ENCODE measurements around the gene EIF5.

EIF5 gene

GRCh38 chr14:103333754-103334643, at the start of gene EIF5:
TSS of gene EIF5 (plus strand) at chr14:103334237. CDS start at chr14:103335861, 1,624 bp downstream.
- DNase-seq: peak; percentile 97 to 99 (median 98)

DNA sequence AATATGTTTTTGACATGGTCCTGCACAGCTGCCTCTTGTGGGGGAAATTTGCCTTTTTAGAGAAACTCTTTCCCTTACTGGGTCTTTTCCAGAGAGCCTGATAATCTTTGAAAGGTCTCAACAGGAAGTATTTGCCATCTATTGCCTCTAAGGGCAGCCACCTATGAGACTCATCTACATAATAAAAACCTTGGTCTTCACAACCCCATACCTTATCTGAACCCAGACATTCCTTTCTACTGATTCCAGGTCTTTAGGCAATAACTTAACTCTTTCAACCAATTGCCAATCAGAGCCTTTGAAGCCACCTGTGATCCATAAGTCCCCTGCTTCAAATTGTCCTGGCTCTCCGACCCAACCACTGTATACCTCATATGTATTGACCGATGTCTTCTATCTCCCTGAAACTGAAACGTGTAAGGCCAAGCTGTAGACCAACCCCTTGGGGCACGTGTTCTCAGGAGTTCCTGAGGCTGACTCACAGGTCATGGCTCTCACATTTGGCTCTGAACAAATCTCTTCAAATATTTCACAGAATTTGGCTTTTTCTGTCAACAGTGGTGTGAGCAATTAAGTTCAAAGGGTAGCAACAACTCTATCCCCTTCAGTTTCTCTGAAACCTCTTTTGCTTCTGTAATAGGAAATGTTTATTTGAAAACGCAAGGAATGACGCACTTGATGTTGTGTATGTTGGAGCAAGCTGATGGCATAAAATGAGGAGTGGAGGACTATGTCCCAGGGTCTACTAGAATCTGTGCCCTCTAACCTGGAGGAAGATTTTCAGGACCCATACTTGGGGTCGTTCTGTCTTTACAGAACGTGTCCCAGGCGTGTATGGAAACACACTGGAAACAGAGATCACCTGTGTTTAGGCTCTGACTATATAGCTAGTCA, 49.2 kb upstream of the EIF5 start:
- DNase-seq: no peak

GRCh38 chr14:103286460-103286859, 47.6 kb upstream of the EIF5 start:
- no peak for DNase-seq

DNA sequence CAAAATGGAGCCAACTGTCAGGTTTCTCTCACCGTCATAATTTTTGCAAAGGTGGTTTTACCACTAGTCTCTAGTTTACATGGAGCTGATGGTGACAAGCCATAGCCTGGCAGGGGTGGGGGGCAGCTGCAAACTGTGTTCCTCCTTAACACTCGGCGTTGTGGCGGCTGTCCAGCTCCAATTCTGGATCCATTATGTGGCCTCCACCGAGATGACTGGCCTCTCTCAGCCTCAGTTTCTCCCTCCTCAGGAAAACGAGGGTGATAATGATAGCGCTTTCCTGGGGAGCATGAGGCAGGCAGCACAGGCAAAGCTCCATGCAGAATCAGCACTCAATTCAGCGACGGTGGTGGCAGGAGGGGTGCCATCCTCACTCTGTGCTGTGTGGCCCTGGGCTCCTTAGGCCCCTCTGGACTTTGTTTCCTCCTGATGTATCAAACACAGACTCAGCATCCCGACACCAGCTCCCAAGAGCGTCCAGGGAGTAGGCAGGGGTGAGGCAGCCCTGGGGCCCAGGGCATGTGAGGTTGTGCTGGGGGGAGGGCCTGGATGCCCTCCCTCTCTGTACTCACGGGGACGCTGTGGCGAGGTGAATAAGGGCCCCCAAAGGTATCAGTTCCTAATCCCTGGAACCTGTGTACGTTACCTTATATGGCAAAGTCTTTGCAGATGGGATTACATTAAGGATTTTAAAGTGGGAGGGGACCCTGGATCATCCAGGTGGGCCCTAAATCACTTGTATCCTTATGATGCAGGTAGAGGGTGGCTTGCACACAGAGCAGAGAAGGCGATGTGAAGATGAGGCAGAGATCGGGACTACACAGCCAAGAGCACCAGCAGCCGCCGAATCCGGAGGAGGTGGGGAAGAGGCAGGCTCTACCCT, 46.8 kb upstream of the EIF5 start:
- DNase-seq: no peak

- no peak for DNase-seq
These were observed 45.8 kb upstream of the EIF5 start for GRCh38 chr14:103288076-103288766.

DNA sequence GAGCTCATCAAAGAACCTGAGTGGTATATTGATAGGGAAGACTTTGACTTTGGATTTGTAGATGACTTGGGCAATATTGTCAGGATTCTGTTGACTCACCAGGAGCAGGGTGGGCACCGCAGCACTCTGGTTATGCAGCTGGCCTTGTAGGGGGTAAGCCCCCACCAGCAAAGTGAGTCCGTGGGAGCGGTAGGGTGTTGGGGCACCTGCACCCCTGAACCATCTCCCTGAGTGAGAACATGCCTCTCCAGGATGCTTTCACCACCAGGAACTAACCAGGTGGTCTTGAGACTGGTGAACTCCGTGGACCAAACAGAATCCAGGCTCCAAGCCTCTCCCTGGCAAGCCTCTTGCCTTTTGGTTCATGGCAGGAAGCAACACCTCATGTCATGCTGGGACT, 44.0 kb upstream of the EIF5 start:
- no peak for DNase-seq

DNA sequence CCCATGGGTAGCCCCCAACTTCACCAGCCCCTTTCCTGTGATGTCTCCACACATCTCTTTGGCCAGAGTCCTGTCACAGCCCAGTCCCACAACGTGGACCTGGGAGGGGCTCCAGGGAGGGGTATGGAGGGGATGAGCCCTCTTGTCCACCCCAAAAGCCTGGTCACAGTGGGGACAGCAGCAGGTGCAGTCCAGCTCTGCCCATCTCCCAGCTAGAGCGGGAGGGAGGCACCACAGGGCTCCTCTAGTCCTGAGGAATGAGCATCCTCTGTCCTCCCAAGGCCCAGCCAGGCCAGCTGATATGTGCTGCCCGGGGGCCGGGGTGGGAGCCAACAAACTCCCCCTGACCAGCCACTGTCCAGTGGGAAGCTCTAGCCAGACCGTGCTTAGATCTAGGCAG, 43.5 kb upstream of the EIF5 start:
- no peak for DNase-seq

GRCh38 chr14:103290961-103291360, 43.1 kb upstream of the EIF5 start:
- no peak for DNase-seq

DNA sequence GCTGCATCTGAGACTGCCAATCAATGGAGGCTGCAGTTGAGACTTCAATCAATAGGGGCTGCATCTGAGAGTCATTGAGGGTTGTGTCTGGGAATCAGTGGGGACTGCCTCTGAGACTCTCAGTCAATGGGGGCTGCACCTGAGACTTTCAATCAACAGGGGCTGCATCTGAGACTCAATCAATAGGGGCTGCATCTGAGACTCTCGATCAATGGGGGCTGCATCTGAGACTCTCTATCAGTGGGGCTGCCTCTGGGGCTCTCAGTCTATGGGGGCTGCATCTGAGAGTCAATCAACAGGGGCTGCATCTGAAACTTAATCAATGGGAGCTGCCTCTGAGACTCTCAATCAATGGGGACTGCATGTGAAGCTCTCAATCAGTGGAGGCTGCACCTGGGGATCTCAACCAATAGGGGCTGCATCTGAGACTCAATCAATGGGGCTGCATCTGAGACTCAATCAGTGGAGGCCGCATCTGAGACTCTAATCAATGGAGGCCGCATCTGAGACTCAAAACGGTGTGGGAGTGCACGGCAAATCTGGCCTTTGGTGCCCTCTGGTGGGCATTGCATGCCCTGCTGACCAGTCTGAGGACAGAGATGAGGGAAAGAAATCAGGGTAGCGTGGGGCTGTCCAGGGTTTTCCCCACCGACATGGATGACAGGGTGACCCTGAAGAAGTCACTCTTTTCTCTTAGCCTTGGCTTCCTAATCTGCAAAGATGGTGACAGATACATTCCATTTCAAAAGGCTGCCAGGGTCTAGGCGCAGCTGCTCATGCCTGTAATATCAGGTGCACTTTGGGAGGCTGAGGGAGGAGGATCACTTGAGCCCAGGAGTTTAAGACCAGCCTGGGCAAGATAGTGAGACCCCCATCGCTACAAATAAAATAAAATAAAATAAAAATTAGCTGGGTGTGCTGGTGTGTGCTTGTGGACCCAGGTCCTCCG, 41.3 kb upstream of the EIF5 start:
- peak; percentile 50 to 62 (median 60) for DNase-seq

- no peak for DNase-seq
These were observed 40.6 kb upstream of the EIF5 start for GRCh38 chr14:103293465-103293864.

DNA sequence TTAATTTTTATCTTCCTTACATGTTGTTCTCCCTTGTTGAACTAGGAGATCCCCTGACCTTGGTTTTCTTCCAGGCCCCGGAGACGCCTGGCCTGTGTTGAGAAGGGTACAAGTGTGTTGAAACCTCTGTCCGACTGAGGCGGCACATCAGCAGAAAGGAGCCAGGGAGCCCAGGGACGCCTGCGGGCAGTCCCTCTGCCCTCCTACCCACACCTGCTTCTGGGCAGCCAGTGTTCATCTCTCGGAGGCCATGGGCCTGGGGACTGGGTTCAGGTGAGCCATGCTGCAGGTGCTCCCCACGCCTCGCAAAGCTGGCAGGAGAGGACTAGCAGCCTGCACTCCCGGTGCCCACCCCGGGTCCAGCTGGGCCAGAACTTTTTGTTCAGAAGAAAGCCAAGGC, 39.9 kb upstream of the EIF5 start:
- DNase-seq: no peak

DNA sequence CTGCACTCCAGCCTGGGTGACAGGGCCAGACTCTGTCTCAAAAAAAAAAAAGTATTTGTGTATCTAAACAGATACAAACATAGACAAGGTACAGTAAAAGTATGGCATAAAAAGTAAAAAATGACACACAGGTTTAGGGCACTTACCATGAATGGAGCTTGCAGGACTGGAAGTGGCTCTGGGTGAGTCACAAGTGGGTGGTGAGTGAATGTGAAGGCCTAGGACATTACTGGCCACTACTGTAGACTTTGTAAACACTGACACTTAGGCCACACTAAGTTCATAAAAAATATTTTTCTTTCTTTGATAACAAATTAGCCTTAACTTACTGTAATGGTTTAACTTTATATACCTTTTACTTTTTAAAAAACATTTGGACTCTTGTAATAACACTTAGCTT, 38.0 kb upstream of the EIF5 start:
- no peak for DNase-seq

DNA sequence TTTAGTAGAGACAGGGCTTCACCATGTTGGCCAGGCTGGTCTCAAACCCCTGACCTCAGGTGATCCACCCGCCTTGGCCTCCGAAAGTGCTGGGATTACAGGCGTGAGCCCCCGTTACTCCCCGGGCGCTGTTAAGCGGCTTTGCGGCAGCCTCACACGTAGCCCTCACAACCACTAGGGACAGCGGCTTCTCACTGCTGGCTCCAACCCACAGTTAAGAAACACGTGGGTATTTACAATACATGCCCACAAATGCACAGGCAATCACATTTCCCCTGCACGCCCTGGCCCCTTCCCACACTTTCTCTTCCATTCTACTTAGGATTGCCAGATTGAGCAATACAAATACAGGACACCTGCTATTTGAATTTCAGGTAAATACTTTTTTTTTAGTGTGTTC, 37.0 kb upstream of the EIF5 start:
- DNase-seq: no peak

- DNase-seq: no peak
These were observed 35.4 kb upstream of the EIF5 start for GRCh38 chr14:103298620-103299019.

- no peak for DNase-seq
These were observed 32.3 kb upstream of the EIF5 start for GRCh38 chr14:103301512-103302354.

DNA sequence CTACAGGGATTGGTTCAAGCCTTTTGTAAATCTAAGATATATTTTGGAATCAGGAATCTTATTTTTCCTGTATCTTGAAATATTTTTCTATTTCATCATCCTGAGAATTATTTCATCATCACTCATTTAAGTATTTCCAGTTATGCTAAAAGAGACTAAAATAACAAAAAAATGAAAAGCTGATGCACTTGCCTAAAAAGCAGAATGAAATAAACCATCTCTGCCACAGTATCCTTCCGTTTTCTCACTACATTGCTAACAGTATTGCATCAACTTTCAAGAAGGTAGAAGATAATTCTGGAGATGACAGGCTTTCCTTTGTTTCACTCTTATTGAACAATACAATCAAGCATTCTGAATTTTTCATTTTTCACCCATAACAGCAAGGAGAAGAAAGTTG, 31.1 kb upstream of the EIF5 start:
- DNase-seq: no peak

DNA sequence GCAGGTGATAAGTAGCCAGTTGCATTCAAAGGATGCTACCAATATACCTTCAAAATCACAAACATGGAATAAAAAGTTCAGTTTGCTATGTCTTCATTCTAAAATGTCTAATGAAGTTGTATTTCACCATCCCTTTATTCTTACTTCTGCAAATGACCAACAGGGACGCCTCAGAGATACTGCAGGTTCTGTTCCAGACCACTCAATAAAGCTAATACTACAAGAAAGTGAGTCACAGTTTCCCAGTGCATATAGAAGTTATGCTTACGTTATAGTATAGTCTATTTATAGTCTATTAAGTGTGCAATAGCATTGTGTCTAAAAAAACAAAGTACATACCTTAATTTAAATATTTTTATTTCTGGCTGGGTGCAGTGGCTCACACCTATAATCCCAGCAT, 29.3 kb upstream of the EIF5 start:
- no peak for DNase-seq

DNA sequence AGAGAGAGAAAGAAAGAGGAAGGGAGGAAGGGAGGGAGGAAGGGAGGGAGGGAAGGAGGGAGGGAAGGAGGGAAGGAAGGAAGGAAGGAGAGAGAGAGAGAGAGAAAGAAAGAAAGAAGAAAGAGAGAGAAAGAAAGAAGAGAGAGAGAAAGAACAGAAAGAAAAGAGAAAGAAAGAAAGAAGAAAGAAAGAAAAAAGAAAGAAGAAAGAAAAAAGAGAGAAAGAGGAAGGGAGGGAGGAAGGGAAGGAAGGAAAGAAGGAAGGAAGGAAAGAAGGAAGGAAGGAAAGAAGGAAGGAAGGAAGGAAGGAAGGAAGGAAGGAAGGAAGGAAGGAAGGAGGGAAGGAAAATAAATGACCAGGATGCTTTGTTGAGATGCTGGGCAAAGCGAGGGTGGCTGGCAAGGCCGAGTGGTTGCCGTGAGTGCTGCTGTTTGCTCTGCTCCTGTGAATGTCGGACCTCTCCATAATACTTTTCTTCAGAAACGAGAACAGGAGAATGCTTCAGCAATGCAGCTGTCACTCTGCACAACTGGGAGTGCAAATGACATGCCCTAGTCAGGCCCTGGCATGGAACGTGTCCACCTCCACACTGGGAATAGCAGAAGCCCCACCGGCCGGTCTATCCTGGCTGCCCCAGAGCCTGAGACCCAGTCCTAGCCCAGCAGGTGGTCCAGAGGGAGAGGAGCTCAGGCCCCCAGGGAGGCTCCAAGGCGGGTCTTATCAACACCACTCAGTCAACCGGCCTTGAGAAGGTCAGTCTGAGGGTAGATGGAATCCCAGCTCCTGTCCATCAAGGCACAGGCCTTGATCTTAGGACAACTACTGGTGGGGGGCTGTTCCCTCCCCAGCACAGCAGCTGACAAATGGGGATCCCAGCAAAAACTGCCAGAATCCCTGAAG, 25.1 kb upstream of the EIF5 start:
- DNase-seq: no peak

DNA sequence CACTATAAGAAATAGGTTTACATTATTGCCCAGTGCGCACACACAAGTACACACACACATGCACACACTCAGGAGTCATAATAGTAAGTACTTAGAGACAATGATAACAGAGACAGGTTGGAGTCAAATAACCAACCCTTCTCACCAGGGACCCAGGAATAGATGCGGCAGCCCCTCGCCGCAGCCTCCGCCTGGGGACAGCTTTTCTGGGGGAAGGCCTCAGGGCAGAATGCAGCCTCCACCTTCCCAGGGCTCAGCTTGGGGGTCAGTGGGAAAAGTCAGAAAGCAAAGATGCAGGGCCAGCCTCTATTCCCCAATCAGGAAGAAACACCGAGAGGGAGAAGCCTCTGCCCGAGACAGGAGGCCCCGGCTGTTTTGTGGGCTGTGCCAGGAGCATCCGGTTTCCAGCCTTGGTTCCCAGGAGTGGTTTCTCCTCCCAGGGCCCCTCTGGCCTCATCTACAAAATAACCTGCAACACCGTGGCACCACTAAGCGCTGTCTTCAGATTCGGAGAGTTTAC, 23.4 kb upstream of the EIF5 start:
- DNase-seq: no peak
